H1 (cell line): ENCODE results near the gene SCN3B. TPM values are rescaled to one million over a fixed set of nuclear protein-coding genes. Genes with fewer than 3 reads are reported as not detected.

Experiments
- CTCF ChIA-PET: fragments of 300-600 bp; sonication (Branson Sonifier 250); formaldehyde crosslinking; loops from one replicate; lab custom pipeline; 2021; ENCODE audit not compliant: partially characterized antibody; lab: Charles Lee
- POLR2A ChIA-PET: fragments of 300-600 bp; sonication (Branson Sonifier 250); formaldehyde crosslinking; loops from one replicate; lab custom pipeline; 2021; ENCODE audit warnings: inconsistent platforms; ENCODE audit not compliant: partially characterized antibody; lab: Charles Lee
- DNase-seq, 2 experiments: peaks; one replicate each; pipeline versions ENCODE4 v3.0.0 to v3.0.0-alpha.2; 2010 to 2022; ENCODE audit warnings: low spot score in 2 of 2, low read depth in 1 of 2, mixed read lengths in 1 of 2
- FAIRE-seq: peaks from 2 replicates; lab custom pipeline; 2011; peaks lifted over from hg19 to GRCh38; lab: Jason Lieb, UNC
- H2AFZ ChIP-seq: 2 replicates; pipeline ENCODE4 v1.8.1; 2012; ENCODE audit warnings: low read length, inconsistent platforms
- H2AK5ac ChIP-seq: 2 replicates; pipeline ENCODE4 v1.6.1; 2013; ENCODE audit warnings: low read depth, low read length
- H2BK120ac ChIP-seq: replicated peaks from 2 replicates; pipeline ENCODE3; 2013; ENCODE audit warnings: low read depth, low read length, inconsistent platforms
- H2BK12ac ChIP-seq: 2 replicates; pipeline ENCODE4 v1.6.1; 2013; ENCODE audit warnings: low read depth, low read length
- H2BK15ac ChIP-seq: 2 replicates; pipeline ENCODE4 v1.6.1; 2013; ENCODE audit warnings: low read length
- H2BK20ac ChIP-seq: 2 replicates; pipeline ENCODE4 v1.6.1; 2013; ENCODE audit warnings: low read length
- H2BK5ac ChIP-seq: 2 replicates; pipeline ENCODE4 v1.6.1; 2013; ENCODE audit warnings: low read depth, low read length
- H3K14ac ChIP-seq: 2 replicates; pipeline ENCODE4 v1.6.1; 2013; ENCODE audit warnings: inconsistent platforms; ENCODE audit not compliant: insufficient read length
- H3K18ac ChIP-seq: 2 replicates; pipeline ENCODE4 v1.6.1; 2013; ENCODE audit warnings: low read length; ENCODE audit errors: extremely low read depth
- H3K23ac ChIP-seq: 2 replicates; pipeline ENCODE4 v1.6.1; 2013; ENCODE audit warnings: inconsistent platforms; ENCODE audit not compliant: insufficient read length
- H3K23me2 ChIP-seq: 2 replicates; pipeline ENCODE4 v1.6.1; 2013; ENCODE audit warnings: low read depth, low read length
- H3K27ac ChIP-seq: 2 replicates; pipeline ENCODE4 v1.6.1; 2011; ENCODE audit warnings: low read depth, low read length, inconsistent platforms
- H3K27me3 ChIP-seq, 4 experiments: replicated peaks in 1 of 4; 1 replicate in 1 of 4; 2 replicates in 3 of 4; pipeline versions ENCODE4 v1.6.1 to v1.8.1; 2011 to 2013; ENCODE audit warnings: low read length in 3 of 4, mild to moderate bottlenecking in 3 of 4, inconsistent platforms in 2 of 4, mixed read lengths in 2 of 4, moderate library complexity in 1 of 4; ENCODE audit not compliant: control insufficient read depth in 3 of 4, insufficient read depth in 3 of 4; ENCODE audit errors: extremely low read depth in 1 of 4
- H3K36me3 ChIP-seq, 4 experiments: 2 replicates each; pipeline versions ENCODE4 v1.6.1 to v1.8.1; 2011 to 2013; ENCODE audit warnings: mild to moderate bottlenecking in 4 of 4, low read length in 3 of 4, moderate library complexity in 2 of 4, control low read depth in 1 of 4, inconsistent platforms in 1 of 4; ENCODE audit not compliant: insufficient read depth in 4 of 4, control insufficient read depth in 2 of 4
- H3K4ac ChIP-seq: replicated peaks from 2 replicates; pipeline ENCODE3; 2013; ENCODE audit warnings: low read length, low read depth, mixed read lengths, inconsistent platforms; ENCODE audit not compliant: insufficient read length
- H3K4me1 ChIP-seq, 4 experiments: replicated peaks in 1 of 4; 1 replicate in 1 of 4; 2 replicates in 3 of 4; pipeline versions ENCODE4 v1.6.1 to v1.8.1; 2011 to 2013; ENCODE audit warnings: low read length in 3 of 4, inconsistent platforms in 2 of 4, mixed read lengths in 1 of 4; ENCODE audit not compliant: insufficient read depth in 4 of 4, control insufficient read depth in 3 of 4
- H3K4me2 ChIP-seq, 2 experiments: 2 replicates each; pipeline versions ENCODE4 v1.6.1 to v1.8.1; 2011 to 2013; ENCODE audit warnings: low read depth in 2 of 2, low read length in 2 of 2, control low read depth in 1 of 2, inconsistent platforms in 1 of 2, mild to moderate bottlenecking in 1 of 2; ENCODE audit not compliant: insufficient read depth in 1 of 2
- H3K4me3 ChIP-seq, 4 experiments: fragments of 200-600, 300-600 bp in 1 of 4; sonication (generic), shearing (Covaris generic), sonication (Bioruptor Twin) in 1 of 4; 2 replicates each; pipeline versions ENCODE4 v1.5.1 to v1.8.1; 2011 to 2016; ENCODE audit warnings: low read length in 4 of 4, low read depth in 3 of 4, control low read depth in 2 of 4, inconsistent platforms in 2 of 4, mild to moderate bottlenecking in 2 of 4, mixed read lengths in 1 of 4, moderate library complexity in 1 of 4; ENCODE audit not compliant: insufficient read depth in 2 of 4; ENCODE audit errors: extremely low read depth in 1 of 4
- H3K56ac ChIP-seq: replicated peaks from 2 replicates; pipeline ENCODE3; 2013; ENCODE audit warnings: low read depth, mild to moderate bottlenecking, mixed read lengths, low read length, inconsistent platforms; ENCODE audit not compliant: insufficient read length
- H3K79me1 ChIP-seq: 2 replicates; pipeline ENCODE4 v1.6.1; 2013; ENCODE audit warnings: low read depth, low read length, control low read depth
- H3K79me2 ChIP-seq, 2 experiments: 2 replicates each; pipeline versions ENCODE4 v1.6.1 to v1.8.1; 2012 to 2013; ENCODE audit warnings: low read length in 2 of 2, mild to moderate bottlenecking in 2 of 2, inconsistent platforms in 1 of 2; ENCODE audit not compliant: insufficient read depth in 2 of 2, control insufficient read depth in 1 of 2
- H3K9ac ChIP-seq, 4 experiments: replicated peaks in 1 of 4; 1 replicate in 1 of 4; 2 replicates in 3 of 4; pipeline versions ENCODE4 v1.6.1 to v1.8.1; 2011 to 2013; ENCODE audit warnings: low read depth in 3 of 4, low read length in 3 of 4, control low read depth in 2 of 4, mild to moderate bottlenecking in 2 of 4, moderate library complexity in 2 of 4, inconsistent platforms in 1 of 4; ENCODE audit errors: extremely low read depth in 1 of 4
- H3K9me3 ChIP-seq, 2 experiments: 2 replicates each; pipeline versions ENCODE4 v1.6.1 to v1.8.1; 2012 to 2013; ENCODE audit warnings: mild to moderate bottlenecking in 2 of 2, moderate library complexity in 2 of 2, control low read depth in 1 of 2, inconsistent platforms in 1 of 2, low read depth in 1 of 2, low read length in 1 of 2, mixed read lengths in 1 of 2; ENCODE audit not compliant: insufficient read depth in 2 of 2
- H4K20me1 ChIP-seq, 2 experiments: replicated peaks in 1 of 2; 2 replicates each; pipeline versions ENCODE3 to v1.8.1; 2011 to 2013; ENCODE audit warnings: inconsistent platforms in 2 of 2, low read length in 2 of 2, mild to moderate bottlenecking in 1 of 2; ENCODE audit not compliant: insufficient read depth in 2 of 2, control insufficient read depth in 1 of 2
- H4K5ac ChIP-seq: 2 replicates; pipeline ENCODE4 v1.6.1; 2013; ENCODE audit warnings: low read length, low read depth, mixed read lengths, inconsistent platforms; ENCODE audit not compliant: insufficient read length
- H4K8ac ChIP-seq: 2 replicates; pipeline ENCODE4 v1.8.0; 2013; ENCODE audit warnings: mild to moderate bottlenecking, moderate library complexity, low read length, inconsistent platforms; ENCODE audit not compliant: insufficient read depth; ENCODE audit errors: extremely low read depth
- H4K91ac ChIP-seq: replicated peaks from 2 replicates; pipeline ENCODE3; 2013; ENCODE audit warnings: low read length, mixed read lengths, inconsistent platforms; ENCODE audit not compliant: insufficient read length
- BACH1 ChIP-seq: IDR thresholded peaks from 2 replicates; pipeline ENCODE4 v1.6.1; 2012; ENCODE audit warnings: low read length, improper control_type of control experiment
- CHD1 ChIP-seq: IDR thresholded peaks from 2 replicates; pipeline ENCODE4 v1.6.1; 2012; ENCODE audit warnings: low read depth, low read length, improper control_type of control experiment
- JUN ChIP-seq: IDR thresholded peaks from 2 replicates; pipeline ENCODE4 v1.6.1; 2011; ENCODE audit warnings: low read depth, mild to moderate bottlenecking, improper control_type of control experiment, low read length
- RBBP5 ChIP-seq: IDR thresholded peaks from 2 replicates; pipeline ENCODE4 v1.7.1; 2012; ENCODE audit warnings: low read depth, mild to moderate bottlenecking, inconsistent platforms, low read length, moderate library complexity, borderline replicate concordance
- RNF2 ChIP-seq: fragments of 200-900, 300-1000 bp; sonication (generic); IDR thresholded peaks from 2 replicates; pipeline ENCODE4 v1.7.1; 2016; ENCODE audit warnings: borderline replicate concordance, low read depth, mild to moderate bottlenecking, antibody characterized with exemption, low read length; ENCODE audit not compliant: poor library complexity, severe bottlenecking; ENCODE audit errors: missing control alignments
- SIRT6 ChIP-seq: IDR thresholded peaks from one replicate; pipeline ENCODE4 v1.7.1; 2012; ENCODE audit warnings: low read length, inconsistent platforms
- SUZ12 ChIP-seq: fragments of 200-600 bp; sonication (generic); IDR thresholded peaks from 2 replicates; pipeline ENCODE4 v1.6.1; 2012; ENCODE audit warnings: mild to moderate bottlenecking, inconsistent platforms, low read length, moderate library complexity, mixed read lengths
- TCF12 ChIP-seq: IDR thresholded peaks from 2 replicates; pipeline ENCODE4 v1.6.1; 2011; ENCODE audit warnings: low read depth, mild to moderate bottlenecking, low read length
- WGBS, 2 experiments: shearing (Covaris generic) in 1 of 2; methylation state at CpG; one replicate each; pipeline versions ENCODE4 v1.1.6 to v1.1.7; 2013 to 2015; ENCODE audit warnings: low lambda C conversion rate in 2 of 2, mixed read lengths in 2 of 2, inconsistent platforms in 1 of 2, low coverage in 1 of 2, missing lambda C conversion rate in 1 of 2; ENCODE audit not compliant: insufficient replicate concordance in 2 of 2, insufficient coverage in 1 of 2, insufficient read length in 1 of 2; ENCODE audit errors: extremely low coverage in 1 of 2, missing lambda C conversion rate in 1 of 2; 5-methylcytosine and 5-hydroxymethylcytosine counted together
- polyA plus RNA-seq, 7 experiments: library from polyadenylated mRNA; depleted of rRNA in 3 of 7; stranded (reverse) in 5 of 7; unstranded in 2 of 7; fragments of >200 nt in 5 of 7; fragments of 200-250 nt in 2 of 7; gene quantifications; 1 replicate in 5 of 7; 2 replicates in 1 of 7; 4 replicates in 1 of 7; pipeline versions ENCODE4 v1.2.1 to v1.2.3, GENCODE V29; 2011 to 2013; ENCODE audit warnings: missing spikeins in 2 of 7, mixed read lengths in 2 of 7
- total RNA-seq: library from RNA; stranded (reverse); fragmentation: NEBNext Ultra II Directional; extraction: Animal tissue kit (Norgen Biotek cat#: 25700); gene quantifications from 2 replicates; pipeline ENCODE4 v1.2.1, GENCODE V29; 2021
- TF ChIP-seq, protein P1 (sequence below): IDR thresholded peaks from 2 replicates; pipeline ENCODE4 v1.6.1; 2011; ENCODE audit warnings: low read depth, mild to moderate bottlenecking, low read length; ENCODE audit not compliant: insufficient read depth
- TF ChIP-seq, protein P2 (sequence below): IDR thresholded peaks from 2 replicates; pipeline ENCODE4 v1.6.1; 2012; ENCODE audit warnings: inconsistent platforms

The SCN3B gene
- total and polyA plus RNA-seq, 2 of the 8 experiments (the other 6 are each of a cell fraction or from before 2014, with no cell fraction given): 0.67 to 1.1 TPM

DNA sequence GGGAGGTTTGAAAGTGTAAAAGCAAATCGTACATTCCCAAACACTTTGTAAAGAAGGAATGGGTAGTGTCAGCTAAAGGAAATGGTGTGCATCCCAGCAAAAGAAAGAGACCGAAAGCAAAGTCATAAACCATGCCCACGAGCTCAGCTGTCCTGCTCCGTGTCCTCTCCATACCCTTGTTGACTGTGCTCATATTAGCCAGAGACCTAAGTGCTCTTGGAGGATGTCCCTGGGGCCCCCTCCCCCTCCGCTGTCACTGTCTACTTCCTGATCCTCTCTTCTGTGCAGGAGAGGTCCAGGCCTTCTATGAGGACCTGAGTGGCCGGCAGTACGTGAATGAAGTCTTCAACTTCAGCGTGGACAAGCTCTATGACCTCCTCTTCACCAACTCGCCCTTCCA is 46.1 kb downstream of the SCN3B start:
- ChIA-PET POLR2A (no interaction called here), CTCF (interaction anchor here (0.5 to 3.1 kb wide), 5 partner anchors 11 to 198 kb away, joined by 3 to 10 read pairs (median 4); no protein-coding TSS in a partner anchor)
- Histone ChIP-seq H3K27ac (no peak overlapping the region), H2BK15ac (no peak overlapping the region), H3K4me3 (no peak overlapping the region), H4K20me1 (peaks cover 0 to 2% of the 10 kb centered on the region in 2 experiments), H4K8ac (no peak overlapping the region), H3K79me2 (no peaks in the 10 kb centered on the region), H2BK5ac (no peak overlapping the region), H2AK5ac (no peak overlapping the region), H3K23me2 (no peaks in the 10 kb centered on the region), H3K18ac (no peak overlapping the region), H3K14ac (no peak overlapping the region), H3K4me2 (no peak overlapping the region), H4K5ac (no peak overlapping the region), H3K79me1 (no peaks in the 10 kb centered on the region), H4K91ac (no peak overlapping the region), H2BK120ac (no peak overlapping the region), H3K4me1 (no peaks in the 10 kb centered on the region), H3K36me3 (peaks cover 4 to 32% (median 17%) of the 10 kb centered on the region in 4 experiments; a peak in 7 of 8 replicates), H2AFZ (no peak overlapping the region), H3K56ac (no peak overlapping the region), H3K23ac (no peak overlapping the region), H3K9ac (no peak overlapping the region)
- DNase-seq: no peak
- WGBS, 2 experiments: 91% methylated on average over 9 of the region's 9 CpGs; no CpG with 5 or more reads in 1 of the 2 experiments
- TF ChIP-seq CHD1 (no peak), RBBP5 (no peak), SIRT6 (no peak), SUZ12 (no peak), BACH1 (no peak), JUN (no peak), TCF12 (no peak), RNF2 (no peak)
- TF ChIP-seq, protein P1, sequence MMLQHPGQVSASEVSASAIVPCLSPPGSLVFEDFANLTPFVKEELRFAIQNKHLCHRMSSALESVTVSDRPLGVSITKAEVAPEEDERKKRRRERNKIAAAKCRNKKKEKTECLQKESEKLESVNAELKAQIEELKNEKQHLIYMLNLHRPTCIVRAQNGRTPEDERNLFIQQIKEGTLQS: no peak
- TF ChIP-seq, protein P2, sequence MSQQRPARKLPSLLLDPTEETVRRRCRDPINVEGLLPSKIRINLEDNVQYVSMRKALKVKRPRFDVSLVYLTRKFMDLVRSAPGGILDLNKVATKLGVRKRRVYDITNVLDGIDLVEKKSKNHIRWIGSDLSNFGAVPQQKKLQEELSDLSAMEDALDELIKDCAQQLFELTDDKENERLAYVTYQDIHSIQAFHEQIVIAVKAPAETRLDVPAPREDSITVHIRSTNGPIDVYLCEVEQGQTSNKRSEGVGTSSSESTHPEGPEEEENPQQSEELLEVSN: no peak
- TF ChIP-seq, all 59 proteins: peak for 0
- no peak overlapping the region for H3K4ac ChIP-seq
- FAIRE-seq: no peak
- no peak overlapping the region for H2BK12ac ChIP-seq
- H3K9me3 ChIP-seq: no peaks in the 10 kb centered on the region
- H2BK20ac ChIP-seq: no peak overlapping the region
- no peaks in the 10 kb centered on the region for H3K27me3 ChIP-seq
